Fibroblast of skin of back (primary cell): Measurements from ENCODE around the gene TGFBR2.
"Not testable (repeated sequence)": the region's sequence is repeated elsewhere in the genome, so short reads cannot be mapped to it uniquely, and the experiment has no call there.

ENCODE experiments used
- DNase-seq: peaks from one replicate; pipeline ENCODE4 v3.0.0-alpha.2; 2013

The TGFBR2 gene

DNA sequence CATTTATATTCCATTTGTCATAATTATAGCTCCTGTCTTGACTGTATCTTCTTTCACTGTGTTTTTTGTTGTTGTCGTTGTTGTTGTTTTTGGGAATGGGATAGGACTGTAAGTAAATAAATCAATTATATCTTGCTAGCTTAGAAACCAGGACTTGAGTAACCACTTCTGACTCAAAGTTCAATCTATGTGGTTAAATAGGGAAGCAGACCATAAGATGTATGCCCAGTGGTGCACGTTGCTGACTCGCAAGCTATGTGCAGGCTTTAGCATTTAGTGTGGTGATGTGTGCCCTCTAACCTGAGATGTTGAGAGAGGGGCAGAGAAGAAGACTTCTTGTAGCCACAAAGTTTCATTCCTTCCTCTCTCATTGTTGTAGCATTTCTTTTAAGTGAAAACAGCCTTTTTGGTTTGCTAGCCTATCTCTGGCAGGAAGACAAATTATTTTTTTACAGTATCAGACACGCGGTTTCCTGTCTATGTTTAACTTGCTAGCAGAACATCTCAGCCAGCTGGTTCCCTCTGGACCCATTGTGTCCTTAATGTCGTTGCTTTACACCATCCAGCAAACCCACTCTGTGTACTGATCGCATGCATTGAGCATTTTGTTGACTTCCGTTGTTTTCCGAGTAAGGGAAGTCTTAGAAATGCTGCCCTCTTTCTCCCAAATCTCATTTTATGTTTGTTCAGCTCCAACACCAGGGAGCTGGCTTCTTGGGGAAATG lies 52.1 kb downstream of the TGFBR2 start:
- peak; percentile 84 for DNase-seq

DNA sequence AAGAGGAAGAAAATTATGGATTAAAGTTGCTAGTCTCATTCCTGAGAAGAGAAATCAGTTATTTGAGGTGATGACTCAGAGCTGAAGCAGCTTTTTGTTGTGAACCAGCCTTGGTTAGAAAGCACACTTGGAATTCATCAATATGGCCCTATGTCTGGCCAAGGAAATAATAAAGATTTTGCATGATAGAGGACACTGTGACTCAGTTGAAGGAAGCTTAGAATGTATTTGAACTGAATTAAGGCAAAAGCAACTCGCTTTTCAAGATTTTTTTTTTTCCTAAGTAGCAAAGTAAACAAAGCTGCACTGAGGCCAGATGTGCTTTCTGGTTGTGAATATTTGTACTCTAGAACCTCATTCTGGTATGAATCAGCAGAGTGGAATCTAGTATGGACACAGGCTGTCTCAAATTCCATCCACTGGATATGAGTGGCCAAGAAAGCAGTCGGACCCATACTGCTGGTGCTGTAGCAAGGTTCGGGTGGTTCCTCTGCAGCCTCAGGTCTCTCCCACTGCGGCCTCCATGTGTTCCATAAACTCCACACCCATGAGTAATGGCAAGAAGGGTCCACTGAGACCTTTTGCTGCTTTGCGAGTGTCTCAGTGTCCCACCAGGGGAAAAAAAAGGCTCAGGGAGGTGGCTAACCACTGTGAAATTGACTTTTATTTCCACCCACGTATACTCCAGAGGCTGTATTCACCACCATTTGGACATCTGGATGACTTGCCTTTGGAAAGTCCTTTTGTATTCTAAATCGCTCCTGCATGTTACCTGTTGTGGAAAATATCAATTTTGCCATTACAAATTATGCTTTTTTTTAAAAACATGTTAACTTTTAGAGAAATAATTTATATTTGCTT lies 53.1 kb downstream of the TGFBR2 start:
- DNase-seq: peak; percentile 97

DNA sequence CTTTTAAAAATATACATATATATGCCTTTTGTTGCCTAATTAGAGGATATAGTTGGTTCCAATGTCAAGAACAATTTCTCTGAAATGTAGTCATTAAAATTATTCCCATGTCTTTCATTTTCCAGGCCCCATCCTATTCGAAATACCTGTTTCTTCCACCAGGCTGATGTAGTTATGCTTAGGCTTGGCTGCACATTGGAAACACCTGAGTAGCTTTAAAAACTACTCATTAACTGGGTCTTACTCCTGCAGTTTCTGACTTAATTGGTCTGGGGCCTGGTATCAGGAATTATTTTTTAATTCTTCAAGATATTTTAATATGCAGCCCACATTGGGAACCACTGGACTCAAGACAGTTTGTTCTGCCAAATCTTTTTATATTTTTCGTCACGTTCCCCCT lies 53.7 kb downstream of the TGFBR2 start:
- no peak for DNase-seq

DNA sequence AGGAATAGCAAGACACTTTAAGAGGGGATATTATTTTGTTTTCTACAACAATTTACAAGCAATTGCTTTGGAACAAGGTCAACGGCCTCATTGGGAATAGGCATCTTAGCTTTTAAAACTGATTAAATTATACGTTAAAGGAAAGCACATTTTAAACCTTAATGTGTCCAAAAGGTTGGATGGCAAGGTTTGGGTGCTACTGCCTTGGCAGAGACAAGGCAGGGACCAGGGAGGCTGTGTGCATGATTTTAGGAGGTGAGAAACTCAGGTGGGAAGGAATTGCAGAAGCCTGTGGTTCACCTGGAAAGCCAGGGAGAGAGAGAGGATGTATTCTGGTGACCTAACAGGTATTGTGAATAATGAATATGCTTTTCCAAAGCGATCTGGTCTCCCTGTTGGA lies 54.3 kb downstream of the TGFBR2 start:
- no peak for DNase-seq

DNA sequence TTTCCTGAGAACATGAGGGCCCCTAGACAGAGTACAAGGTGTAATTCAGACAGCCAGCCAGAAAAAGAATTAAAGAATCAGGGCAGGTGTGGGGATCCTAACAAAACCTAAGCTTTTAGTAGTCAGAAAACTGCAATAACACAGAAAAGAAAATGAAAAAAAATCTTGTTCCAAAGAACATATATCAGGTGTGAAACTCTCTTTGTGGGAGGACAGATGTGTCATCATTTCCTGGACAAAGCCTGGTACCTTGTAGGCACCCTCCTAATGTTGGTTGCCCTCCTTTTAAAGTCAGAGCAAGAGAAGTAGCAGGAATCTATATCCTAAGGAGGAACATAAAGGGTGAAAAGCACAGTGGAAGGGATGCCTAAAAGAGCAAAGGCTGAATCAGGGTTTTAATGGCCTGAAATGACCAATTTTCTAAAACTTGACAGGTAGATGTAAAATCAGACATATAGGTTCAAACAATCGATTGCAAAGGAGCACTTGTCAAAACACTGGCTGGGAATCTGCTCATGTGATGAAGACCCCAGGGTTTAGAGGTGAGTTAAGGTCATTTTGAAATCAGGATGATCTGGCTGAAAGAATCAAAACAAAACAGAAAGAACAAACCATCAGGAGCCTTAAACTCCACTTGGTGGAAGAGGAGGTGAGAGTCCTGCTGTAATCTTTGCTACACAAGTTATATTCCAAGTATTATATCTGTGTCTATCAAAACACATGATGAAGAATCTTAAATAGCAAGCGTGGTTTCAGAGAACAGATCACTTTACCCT lies 54.9 kb downstream of the TGFBR2 start:
- DNase-seq: no peak

DNA sequence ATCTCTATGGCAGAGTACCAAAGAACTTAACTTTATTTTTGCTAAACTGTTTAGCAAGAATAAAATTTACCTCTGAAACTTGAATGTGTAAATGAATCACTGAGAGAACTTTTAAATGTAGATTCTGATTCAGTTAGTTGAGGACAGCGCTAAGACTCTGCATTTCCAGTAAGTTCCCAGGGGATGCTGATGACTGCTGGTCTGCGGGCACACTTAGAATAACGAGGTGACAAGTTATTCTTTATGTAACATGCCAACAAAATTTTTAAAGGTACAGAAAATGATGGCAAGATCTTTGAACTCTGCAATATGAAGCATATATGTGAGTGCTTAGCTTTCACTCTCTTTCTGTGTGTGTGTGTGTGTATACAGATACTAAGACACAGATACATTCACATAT lies 56.4 kb downstream of the TGFBR2 start:
- DNase-seq: peak; percentile 26

DNA sequence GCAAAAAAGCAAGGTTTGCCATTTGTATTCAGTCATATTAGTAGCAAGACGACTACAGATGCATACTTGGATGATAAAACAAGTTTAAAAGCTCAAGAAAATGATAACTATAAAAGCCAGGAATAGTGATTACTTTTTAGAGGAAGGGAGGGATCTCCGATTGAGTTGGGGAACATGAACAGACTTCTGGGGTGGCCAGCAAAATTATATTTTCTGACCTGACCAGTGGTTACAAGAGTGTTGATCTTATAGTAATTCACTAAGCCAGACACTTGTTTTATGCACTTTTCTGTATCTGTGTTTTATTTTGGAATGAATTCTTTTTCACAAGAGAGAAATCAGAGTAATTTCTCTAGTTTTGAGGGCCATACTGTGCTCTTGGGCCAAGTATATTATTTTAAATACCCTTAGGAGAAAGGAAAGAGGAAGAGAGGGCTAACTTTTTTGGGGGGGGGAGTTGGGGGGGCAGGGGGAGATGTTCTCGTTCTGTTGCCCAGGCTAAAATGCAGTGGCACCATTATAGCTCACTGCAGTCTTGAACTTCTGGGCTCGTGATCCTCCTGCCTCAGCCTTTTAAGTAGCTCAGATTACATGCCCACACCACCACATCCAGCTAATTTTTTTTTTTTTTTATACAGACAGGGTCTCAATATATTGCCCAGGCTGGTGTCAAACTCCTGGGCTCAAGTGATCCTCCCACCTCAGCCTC lies 57.3 kb downstream of the TGFBR2 start:
- DNase-seq: no peak

DNA sequence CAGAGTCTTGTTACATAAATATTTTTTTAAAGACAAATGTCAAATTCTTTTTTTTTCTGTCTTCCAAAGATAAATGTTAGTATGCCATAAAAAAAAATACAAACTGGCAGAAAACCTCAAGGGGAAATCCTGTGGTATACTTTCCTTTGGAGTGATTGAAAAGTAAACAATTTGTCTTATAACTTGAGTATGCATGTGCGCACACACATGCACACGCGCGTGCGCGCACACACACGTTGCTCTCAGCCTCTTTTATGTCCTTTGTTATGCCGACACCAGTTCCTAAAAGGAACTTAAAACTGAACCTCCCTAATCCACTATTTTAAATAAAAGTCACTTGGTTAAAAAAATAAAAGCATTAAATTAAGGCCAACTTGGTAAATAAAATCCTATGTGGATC lies 58.1 kb downstream of the TGFBR2 start:
- DNase-seq: peak; percentile 35

DNA sequence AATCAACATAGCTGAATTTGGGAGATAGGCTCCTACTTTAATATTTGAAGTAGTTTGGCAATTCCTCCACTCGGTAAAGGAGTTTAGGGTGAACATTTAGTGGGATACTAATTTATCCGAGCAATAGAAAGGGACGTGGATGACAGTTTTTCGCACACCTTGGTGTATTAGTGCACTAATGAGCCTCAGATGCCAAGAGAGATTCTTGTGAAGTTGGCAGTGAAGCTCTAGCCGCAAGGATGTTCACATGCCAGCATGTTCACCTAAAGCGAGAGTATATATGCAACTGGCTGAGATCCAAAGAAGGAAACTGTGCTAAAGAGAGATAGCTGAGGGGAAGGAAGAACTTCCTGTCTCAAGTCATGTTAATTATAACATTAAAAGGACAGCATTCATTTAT lies 58.5 kb downstream of the TGFBR2 start:
- no peak for DNase-seq

DNA sequence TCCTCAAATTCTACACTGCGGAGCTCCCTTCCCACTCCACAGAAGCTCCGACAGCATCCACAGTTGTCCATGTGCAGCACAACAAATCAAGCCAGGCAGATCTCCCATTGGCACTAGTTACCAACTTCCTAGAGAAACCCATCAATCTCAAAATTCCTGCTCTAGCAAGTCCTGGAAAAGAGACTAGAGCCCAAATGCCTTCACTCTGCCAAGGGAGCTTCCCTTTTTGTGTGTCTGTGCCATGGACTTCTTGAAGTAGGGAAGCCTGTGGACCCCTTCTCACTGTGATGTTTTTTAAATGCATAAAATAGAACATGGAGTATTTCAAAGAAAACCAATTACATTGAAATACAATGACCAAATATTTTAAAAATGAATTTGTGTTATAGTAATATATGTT lies 59.1 kb downstream of the TGFBR2 start:
- no peak for DNase-seq

DNA sequence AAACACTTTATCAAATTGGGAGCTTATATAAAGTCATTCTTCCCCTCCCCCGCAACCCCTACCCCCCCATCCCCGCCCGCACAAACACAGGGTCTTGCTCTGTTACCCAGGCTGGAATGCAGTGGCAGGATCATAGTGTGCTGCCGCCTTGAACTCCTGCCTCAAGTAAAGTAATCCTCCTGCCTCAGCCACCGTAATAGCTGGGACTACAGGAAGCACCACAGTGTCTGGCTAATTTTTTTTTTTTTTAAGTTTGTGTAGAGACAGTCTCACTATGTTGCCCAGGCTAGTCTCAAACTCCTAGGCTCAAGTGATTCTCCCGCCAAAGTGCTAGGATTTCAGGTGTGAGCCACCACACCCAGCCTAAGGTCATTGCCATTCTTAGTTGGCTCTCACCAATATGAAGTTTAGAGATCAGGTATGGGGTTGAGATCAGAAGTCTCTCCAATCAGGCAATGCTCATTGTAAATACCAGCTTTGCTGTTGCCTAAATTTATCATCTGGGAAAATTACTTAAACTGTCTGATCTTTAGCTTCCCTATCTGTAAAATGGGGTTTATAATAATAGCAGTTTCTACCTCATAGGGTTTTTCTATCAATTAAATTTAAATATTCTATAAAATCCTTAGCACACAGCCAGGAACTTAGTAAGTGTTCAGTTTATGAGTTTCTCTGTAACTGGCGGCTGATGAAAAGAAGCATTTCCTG lies 60.3 kb downstream of the TGFBR2 start:
- no peak for DNase-seq

DNA sequence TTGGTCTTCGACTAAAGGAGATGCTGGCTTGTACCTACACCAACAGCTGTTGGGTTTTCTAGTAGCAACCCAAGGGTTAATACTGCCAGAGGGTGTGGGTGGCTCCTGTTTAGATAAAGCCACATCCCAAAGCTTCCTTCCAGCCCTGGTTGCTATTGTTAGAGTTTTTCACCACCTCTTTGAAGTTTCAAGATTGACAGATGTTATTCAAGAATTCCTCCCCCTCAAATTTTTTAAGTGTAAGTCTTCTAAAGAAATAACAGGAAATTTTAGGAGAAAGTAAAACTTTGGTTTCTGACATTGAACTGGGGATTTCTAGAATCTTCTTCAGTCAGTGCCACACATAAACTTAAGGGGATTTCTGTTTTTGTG lies 60.9 kb downstream of the TGFBR2 start:
- DNase-seq: no peak

DNA sequence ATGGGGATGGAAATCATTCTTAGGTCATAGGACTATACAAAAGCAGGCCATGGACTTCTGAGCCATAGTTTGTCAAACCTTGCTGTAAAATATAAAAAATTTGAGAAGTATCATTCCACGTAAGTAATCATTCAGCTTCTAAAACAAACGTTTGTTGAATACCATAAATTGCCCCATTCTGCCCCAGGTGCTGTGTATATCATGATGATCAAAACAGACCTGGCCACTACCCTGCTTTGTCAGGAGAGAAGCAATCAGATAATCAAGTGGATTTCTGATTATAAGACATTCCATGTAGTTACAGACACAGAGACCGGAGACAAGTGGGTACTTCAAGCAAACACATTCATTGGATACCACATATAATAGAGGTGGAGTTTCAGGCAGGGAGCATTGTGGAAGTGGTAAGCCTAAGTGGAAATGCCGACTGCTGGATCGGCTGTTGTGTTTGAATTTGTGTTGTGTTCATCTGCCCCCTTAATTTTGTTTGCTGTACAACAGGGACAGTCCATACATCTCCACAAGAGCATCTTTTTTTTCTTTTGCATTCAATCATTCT lies 61.7 kb downstream of the TGFBR2 start:
- no peak for DNase-seq

DNA sequence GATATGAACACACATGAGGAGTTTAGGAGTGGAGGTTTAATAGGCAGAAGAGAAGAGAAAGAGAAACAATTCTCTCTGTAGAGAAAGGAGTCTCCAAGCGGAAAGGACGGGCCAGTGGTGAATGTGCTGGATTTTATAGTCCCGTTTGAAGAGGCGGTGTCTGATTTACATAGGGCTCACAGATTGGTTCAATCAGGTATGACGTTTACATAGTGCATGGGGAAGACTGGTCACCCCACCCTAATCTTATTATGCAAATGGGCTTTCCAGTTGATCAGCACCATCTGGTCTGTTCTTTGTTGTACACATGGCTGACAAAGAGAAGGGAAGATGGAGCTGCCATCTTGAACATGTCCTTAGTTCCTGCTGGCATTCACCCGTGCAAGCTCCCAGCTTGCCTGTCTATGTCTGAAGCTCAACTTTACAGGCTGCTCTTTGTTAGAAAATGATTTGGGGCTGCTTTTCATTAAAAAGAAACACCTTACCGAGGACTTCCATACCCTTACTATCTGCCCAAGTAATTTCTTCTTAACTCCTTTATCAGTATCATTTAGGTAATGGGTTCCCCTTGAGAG lies 63.0 kb downstream of the TGFBR2 start:
- not testable (repeated sequence) for DNase-seq

DNA sequence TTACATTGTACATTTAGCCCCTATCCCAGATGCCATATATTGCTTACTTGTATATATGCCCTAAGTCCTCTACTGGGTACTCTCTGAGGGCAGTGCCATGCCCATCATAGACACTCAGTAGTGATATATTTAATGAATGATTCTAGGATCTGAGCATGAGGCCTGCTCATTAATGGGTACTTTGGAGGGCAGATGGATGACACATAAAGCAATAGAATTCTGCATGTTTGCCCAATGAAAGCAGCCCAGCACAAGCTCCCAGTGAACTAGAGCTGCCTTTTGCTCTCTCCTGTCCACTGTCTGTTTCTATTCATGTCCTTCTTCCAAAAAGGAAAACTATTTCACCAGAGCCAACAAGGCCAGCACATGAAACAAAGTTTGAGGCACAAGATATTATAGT lies 63.9 kb downstream of the TGFBR2 start:
- DNase-seq: no peak

DNA sequence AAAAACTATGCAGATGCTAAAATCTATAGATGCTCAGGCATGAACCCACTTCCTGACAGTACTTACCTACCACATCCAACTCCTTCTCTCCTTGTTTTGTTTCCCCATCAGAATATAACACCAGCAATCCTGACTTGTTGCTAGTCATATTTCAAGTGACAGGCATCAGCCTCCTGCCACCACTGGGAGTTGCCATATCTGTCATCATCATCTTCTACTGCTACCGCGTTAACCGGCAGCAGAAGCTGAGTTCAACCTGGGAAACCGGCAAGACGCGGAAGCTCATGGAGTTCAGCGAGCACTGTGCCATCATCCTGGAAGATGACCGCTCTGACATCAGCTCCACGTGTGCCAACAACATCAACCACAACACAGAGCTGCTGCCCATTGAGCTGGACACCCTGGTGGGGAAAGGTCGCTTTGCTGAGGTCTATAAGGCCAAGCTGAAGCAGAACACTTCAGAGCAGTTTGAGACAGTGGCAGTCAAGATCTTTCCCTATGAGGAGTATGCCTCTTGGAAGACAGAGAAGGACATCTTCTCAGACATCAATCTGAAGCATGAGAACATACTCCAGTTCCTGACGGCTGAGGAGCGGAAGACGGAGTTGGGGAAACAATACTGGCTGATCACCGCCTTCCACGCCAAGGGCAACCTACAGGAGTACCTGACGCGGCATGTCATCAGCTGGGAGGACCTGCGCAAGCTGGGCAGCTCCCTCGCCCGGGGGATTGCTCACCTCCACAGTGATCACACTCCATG lies 65.3 kb downstream of the TGFBR2 start:
- DNase-seq: no peak

DNA sequence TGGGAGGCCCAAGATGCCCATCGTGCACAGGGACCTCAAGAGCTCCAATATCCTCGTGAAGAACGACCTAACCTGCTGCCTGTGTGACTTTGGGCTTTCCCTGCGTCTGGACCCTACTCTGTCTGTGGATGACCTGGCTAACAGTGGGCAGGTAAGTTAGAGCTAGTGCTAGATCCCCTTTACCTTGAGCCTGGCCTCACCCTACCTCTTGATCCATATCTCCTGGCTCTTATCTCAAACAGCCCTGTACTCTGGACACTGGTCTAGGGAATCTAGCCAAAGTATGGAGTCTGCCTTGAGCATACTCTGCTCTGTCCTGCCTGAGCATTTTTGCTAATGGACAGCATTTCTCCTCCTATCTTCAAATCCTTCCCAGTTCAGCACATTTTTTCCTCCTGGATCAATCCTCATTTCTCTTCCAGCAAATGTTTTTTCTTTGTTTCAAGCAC lies 65.9 kb downstream of the TGFBR2 start:
- no peak for DNase-seq

DNA sequence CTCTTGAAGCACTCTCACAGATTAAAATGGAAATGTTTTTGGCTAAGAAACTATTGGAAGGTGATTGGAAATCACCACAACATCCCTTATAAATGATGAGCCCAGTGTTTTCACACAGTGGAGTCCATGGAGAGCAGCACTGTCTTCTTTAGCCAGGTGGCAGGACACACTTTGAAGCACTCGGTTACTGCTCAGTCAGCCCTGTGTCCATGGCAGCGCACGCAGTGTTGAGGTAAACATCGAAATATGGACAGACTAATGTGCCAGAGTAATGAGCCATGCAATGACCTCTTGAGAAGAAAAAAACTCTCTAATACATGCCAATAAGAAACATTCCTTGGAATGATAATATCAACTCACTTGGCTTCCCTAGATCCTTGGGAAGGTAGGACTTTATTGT lies 66.6 kb downstream of the TGFBR2 start:
- DNase-seq: no peak

DNA sequence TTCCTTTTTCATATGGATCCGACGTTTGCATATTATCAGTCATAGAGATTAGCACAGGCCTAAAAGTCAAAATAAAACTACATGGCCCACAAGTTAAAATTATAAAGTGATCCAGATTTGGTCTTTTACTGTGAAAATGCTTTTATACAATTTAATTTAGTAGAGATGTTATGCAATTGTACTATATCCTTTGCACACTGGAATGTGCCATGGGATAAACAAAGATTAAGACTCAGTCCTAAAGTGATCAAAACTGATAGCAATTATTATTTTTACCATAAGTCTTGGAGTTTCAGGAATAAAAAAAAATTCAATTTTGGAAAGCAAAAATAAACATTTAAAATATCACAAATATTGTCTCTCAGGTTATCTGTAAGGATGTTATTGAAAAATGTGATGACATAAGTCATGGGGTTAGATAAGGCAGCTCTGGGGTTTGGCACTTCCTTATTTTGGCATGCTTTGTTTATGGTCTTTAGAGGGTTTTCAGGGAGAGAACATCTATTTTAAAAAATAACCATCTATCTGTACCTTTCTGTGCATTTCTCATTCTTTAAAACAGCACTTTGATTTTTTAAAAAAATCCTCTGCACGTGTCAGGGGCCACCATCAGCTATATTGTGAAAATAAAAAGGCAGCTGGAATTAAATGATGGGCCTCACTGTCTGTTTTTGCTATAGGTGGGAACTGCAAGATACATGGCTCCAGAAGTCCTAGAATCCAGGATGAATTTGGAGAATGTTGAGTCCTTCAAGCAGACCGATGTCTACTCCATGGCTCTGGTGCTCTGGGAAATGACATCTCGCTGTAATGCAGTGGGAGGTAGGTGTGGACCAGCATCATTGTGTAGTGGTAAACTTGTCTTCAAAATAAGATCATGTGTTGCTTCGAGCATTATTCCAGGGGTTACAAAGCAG lies 67.3 kb downstream of the TGFBR2 start:
- no peak for DNase-seq
